HEK293 (cell line): Measurements from ENCODE around the gene CEP70.

Experiments
- CTCF ChIA-PET: fragments of 350-600 bp; formaldehyde crosslinking; extraction: SDS; loops from one replicate; lab custom pipeline; 2021; ENCODE audit warnings: antibody characterized with exemption; lab: Yijun Ruan, JAX
- POLR2A ChIA-PET: fragments of 300-600 bp; formaldehyde crosslinking; extraction: SDS; loops from one replicate; lab custom pipeline; 2020; ENCODE audit warnings: antibody characterized with exemption, inconsistent platforms; lab: Yijun Ruan, JAX
- H3K27ac ChIP-seq: fragments of 200-500 bp; sonication (Bioruptor generic); 2 replicates; pipeline ENCODE4 v1.5.1; 2014; ENCODE audit warnings: low read depth, low read length, control low read depth, inconsistent platforms; ENCODE audit errors: extremely low read depth
- H3K36me3 ChIP-seq, 2 experiments: fragments of 200-500 bp in 1 of 2; sonication (Bioruptor generic) in 1 of 2; 1 replicate in 1 of 2; 2 replicates in 1 of 2; pipeline ENCODE4 v1.5.1; 2014 to 2017; ENCODE audit warnings: inconsistent platforms in 2 of 2, low read length in 2 of 2; ENCODE audit not compliant: control insufficient read depth in 2 of 2, insufficient read depth in 1 of 2
- H3K4me1 ChIP-seq: fragments of 200-500 bp; sonication (Bioruptor generic); 2 replicates; pipeline ENCODE4 v1.5.1; 2014; ENCODE audit warnings: mild to moderate bottlenecking, low read length, inconsistent platforms; ENCODE audit not compliant: control insufficient read depth, insufficient read depth
- H3K4me3 ChIP-seq: 2 replicates; pipeline ENCODE4 v1.5.1; 2011; ENCODE audit warnings: low read depth, mild to moderate bottlenecking, control low read depth, low read length, moderate library complexity
- H3K9me3 ChIP-seq: fragments of 200-500 bp; sonication (Bioruptor generic); 2 replicates; pipeline ENCODE4 v1.5.1; 2014; ENCODE audit warnings: low read depth, low read length, inconsistent platforms; ENCODE audit not compliant: control insufficient read depth, insufficient read depth
- ELK4 ChIP-seq: IDR thresholded peaks from 2 replicates; pipeline ENCODE4 v1.6.1; 2011; ENCODE audit warnings: mild to moderate bottlenecking, low read depth, low read length, borderline replicate concordance
- MZF1 ChIP-seq: fragments of 450-650 bp; formaldehyde crosslinking; IDR thresholded peaks from 2 replicates; pipeline ENCODE4 v1.5.1; 2017; ENCODE audit warnings: missing biosample characterization, missing genetic modification characterization, borderline replicate concordance
- PRDM2 ChIP-seq: fragments of 450-650 bp; formaldehyde crosslinking; IDR thresholded peaks from 2 replicates; pipeline ENCODE4 v1.5.1; 2016; ENCODE audit warnings: missing biosample characterization, missing genetic modification characterization, borderline replicate concordance
- ZBTB48 ChIP-seq: fragments of 450-650 bp; formaldehyde crosslinking; IDR thresholded peaks from 2 replicates; pipeline ENCODE4 v1.5.1; 2016; ENCODE audit warnings: missing biosample characterization, missing genetic modification characterization
- ZNF112 ChIP-seq: fragments of 450-650 bp; formaldehyde crosslinking; IDR thresholded peaks from 2 replicates; pipeline ENCODE4 v1.5.0; 2017; ENCODE audit warnings: missing biosample characterization, missing genetic modification characterization
- ZNF169 ChIP-seq: fragments of 450-650 bp; formaldehyde crosslinking; IDR thresholded peaks from 2 replicates; pipeline ENCODE4 v1.5.1; 2016; ENCODE audit warnings: missing biosample characterization, missing genetic modification characterization
- ZNF449 ChIP-seq: fragments of 450-650 bp; formaldehyde crosslinking; IDR thresholded peaks from 2 replicates; pipeline ENCODE4 v1.5.1; 2017; ENCODE audit warnings: missing biosample characterization, mild to moderate bottlenecking, missing genetic modification characterization, moderate library complexity
- ZNF548 ChIP-seq: fragments of 450-650 bp; formaldehyde crosslinking; IDR thresholded peaks from 2 replicates; pipeline ENCODE4 v1.5.1; 2016; ENCODE audit warnings: missing biosample characterization, missing genetic modification characterization
- ZNF610 ChIP-seq: fragments of 450-650 bp; formaldehyde crosslinking; IDR thresholded peaks from 2 replicates; pipeline ENCODE4 v1.5.1; 2016; ENCODE audit warnings: missing biosample characterization, missing genetic modification characterization, borderline replicate concordance
- ZNF692 ChIP-seq: fragments of 450-650 bp; formaldehyde crosslinking; IDR thresholded peaks from 2 replicates; pipeline ENCODE4 v1.5.1; 2016; ENCODE audit warnings: missing biosample characterization, missing genetic modification characterization
- TF ChIP-seq, protein P1 (sequence below): sonication (generic); formaldehyde crosslinking; IDR thresholded peaks from 2 replicates; pipeline ENCODE4 v1.8.1; 2022; ENCODE audit warnings: mild to moderate bottlenecking, moderate library complexity, missing genetic modification reagents

Gene CEP70

GRCh38 chr3:138593488-138594149 lies 441 bp downstream of the CEP70 start:
- Histone ChIP-seq H3K4me1 (no peaks in the 10 kb centered on the region), H3K4me3 (peak overlapping the region; percentile 89), H3K9me3 (no peaks in the 10 kb centered on the region), H3K27ac (peak overlapping the region; percentile 59), H3K36me3 (peaks cover 0 to 12% of the 10 kb centered on the region in 2 experiments; a peak in 2 of 3 replicates)
- ChIA-PET POLR2A (interaction anchor here (0.9 to 2.7 kb wide), 6 partner anchors 13 to 342 kb away, joined by 3 to 23 read pairs (median 8); partner anchors contain the start of gene FAIM), CTCF (interaction anchor here (0.6 to 4.2 kb wide), 13 partner anchors 8 to 386 kb away, joined by 3 to 47 read pairs (median 4); no protein-coding TSS in a partner anchor)
- TF ChIP-seq ZBTB48 (peak; percentile 42; the same call in 1 of the 2 replicates), ZNF692 (no peak), MZF1 (tag by site-specific recombination) (peak; percentile 95), ZNF112 (tag by site-specific recombination) (no peak)
- TF ChIP-seq, protein P1, sequence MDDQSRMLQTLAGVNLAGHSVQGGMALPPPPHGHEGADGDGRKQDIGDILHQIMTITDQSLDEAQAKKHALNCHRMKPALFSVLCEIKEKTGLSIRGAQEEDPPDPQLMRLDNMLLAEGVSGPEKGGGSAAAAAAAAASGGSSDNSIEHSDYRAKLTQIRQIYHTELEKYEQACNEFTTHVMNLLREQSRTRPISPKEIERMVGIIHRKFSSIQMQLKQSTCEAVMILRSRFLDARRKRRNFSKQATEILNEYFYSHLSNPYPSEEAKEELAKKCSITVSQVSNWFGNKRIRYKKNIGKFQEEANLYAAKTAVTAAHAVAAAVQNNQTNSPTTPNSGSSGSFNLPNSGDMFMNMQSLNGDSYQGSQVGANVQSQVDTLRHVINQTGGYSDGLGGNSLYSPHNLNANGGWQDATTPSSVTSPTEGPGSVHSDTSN (CRISPR knock-in tag): no peak

GRCh38 chr3:138591392-138591791 lies 2.7 kb downstream of the CEP70 start:
- Histone ChIP-seq H3K9me3 (no peaks in the 10 kb centered on the region), H3K4me3 (no peak overlapping the region), H3K27ac (no peak overlapping the region)
- ChIA-PET POLR2A (no interaction called here), CTCF (interaction anchor here (0.6 to 1.6 kb wide), 4 partner anchors 309 to 1687 kb away, joined by 3 to 7 read pairs (median 5); no protein-coding TSS in a partner anchor)
- no peak for TF ChIP-seq ZNF449 (tag by site-specific recombination)
- TF ChIP-seq, all 188 proteins: peak for 0
- Histone ChIP-seq H3K36me3 (peaks cover 0 to 18% of the 10 kb centered on the region in 2 experiments; a peak in 2 of 3 replicates), H3K4me1 (no peaks in the 10 kb centered on the region)

- H3K36me3 ChIP-seq: peaks cover 0 to 18% of the 10 kb centered on the region in 2 experiments; a peak in 2 of 3 replicates
- H3K4me3 ChIP-seq: no peak overlapping the region
- no peak overlapping the region for H3K27ac ChIP-seq
- ChIA-PET POLR2A (no interaction called here), CTCF (interaction anchor here (0.9 kb wide), 1 partner anchor 109 kb away, joined by 3 read pairs; no protein-coding TSS in a partner anchor)
- TF ChIP-seq PRDM2 (tag by site-specific recombination) (no peak), ELK4 (no peak), ZNF610 (no peak), ZNF169 (tag by site-specific recombination) (no peak), ZNF548 (tag by site-specific recombination) (no peak)
- H3K4me1 ChIP-seq: no peaks in the 10 kb centered on the region
- H3K9me3 ChIP-seq: no peaks in the 10 kb centered on the region
These were observed 5.6 kb downstream of the CEP70 start for GRCh38 chr3:138588445-138588844.
